ENCODE measurements around the gene ELMO1. TPM values are rescaled to one million over a fixed set of nuclear protein-coding genes. Genes with fewer than 3 reads are reported as not detected.

ELMO1 gene
- polyA plus RNA-seq, 2 of the 4 experiments (the other 2 are of a cell fraction) = 2.3 to 6.1 TPM

GRCh38 chr7:37097983-37098382 is 350.7 kb downstream of the ELMO1 start:
- CTCF ChIA-PET = interaction anchor here (1.1 kb wide), 1 partner anchor 113 kb away, joined by 3 read pairs; no protein-coding TSS in a partner anchor

GRCh38 chr7:37097276-37097675 is 351.4 kb downstream of the ELMO1 start:
- CTCF ChIA-PET = no interaction called here
- Histone ChIP-seq H3K4me3 (no peak overlapping the region), H3K4me2 (no peak overlapping the region), H3K4me1 (no peaks in the 10 kb centered on the region), H3K27ac (no peak overlapping the region), H3K9me3 (no peaks in the 10 kb centered on the region)
- POLR2A ChIA-PET = no interaction called here
- ATAC-seq (no peak), DNase-seq (ENCODE audit: low read depth in 1 of 2, low spot score in 1 of 2) (no peak), FAIRE-seq (no peak)
- no peak for TF ChIP-seq RARB (CRISPR knock-in tag; IDR thresholded peaks at IDR 0.05)
- TF ChIP-seq FOSB (CRISPR knock-in tag; IDR thresholded peaks at IDR 0.05) = no peak
- WGBS (ENCODE audit: missing lambda C conversion rate) = 59% methylated on average over 8 of the region's 8 CpGs

More at GRCh38 chr7:37097983-37098382, 350.7 kb downstream of the ELMO1 start:
- Histone ChIP-seq H3K4me1 (no peaks in the 10 kb centered on the region), H3K4me2 (no peak overlapping the region), H3K4me3 (no peak overlapping the region), H3K27ac (no peak overlapping the region), H3K9me3 (no peaks in the 10 kb centered on the region)
- POLR2A ChIA-PET = no interaction called here
- ATAC-seq (no peak), FAIRE-seq (no peak), DNase-seq (ENCODE audit: low read depth in 1 of 2, low spot score in 1 of 2) (no peak)
- 97% methylated on average over 1 of the region's 1 CpG for WGBS (ENCODE audit: missing lambda C conversion rate)
- TF ChIP-seq HEYL (CRISPR knock-in tag; IDR thresholded peaks at IDR 0.05) (no peak), HDAC2 (IDR thresholded peaks at IDR 0.05) (no peak)

GRCh38 chr7:37096341-37096740 is 352.3 kb downstream of the ELMO1 start:
- Histone ChIP-seq H3K4me2 (no peak overlapping the region), H3K4me3 (no peak overlapping the region), H3K27ac (no peak overlapping the region), H3K4me1 (no peaks in the 10 kb centered on the region), H3K9me3 (no peaks in the 10 kb centered on the region)
- no peak for TF ChIP-seq CHD4 (IDR thresholded peaks at IDR 0.05; ENCODE audit: borderline replicate concordance)
- TF ChIP-seq JUNB (IDR thresholded peaks at IDR 0.05) = no peak
- TF ChIP-seq HEYL (CRISPR knock-in tag; IDR thresholded peaks at IDR 0.05) = no peak
- no peak for TF ChIP-seq NPAS2 (CRISPR knock-in tag; IDR thresholded peaks at IDR 0.05; ENCODE audit: borderline replicate concordance)
- no peak for TF ChIP-seq HOXB13 (CRISPR knock-in tag; IDR thresholded peaks at IDR 0.05; ENCODE audit: low read depth)
- no peak for TF ChIP-seq FOSB (CRISPR knock-in tag; IDR thresholded peaks at IDR 0.05)
- TF ChIP-seq ZNF302 (CRISPR knock-in tag; IDR thresholded peaks at IDR 0.05) = no peak
- TF ChIP-seq HES2 (IDR thresholded peaks at IDR 0.05) = no peak
- TF ChIP-seq ELK1 (IDR thresholded peaks at IDR 0.05; ENCODE audit: low read depth, low read length) = no peak
- TF ChIP-seq HMGXB4 (CRISPR knock-in tag; IDR thresholded peaks at IDR 0.05; ENCODE audit: borderline replicate concordance) = no peak
- TF ChIP-seq BCL3 (IDR thresholded peaks at IDR 0.05) = no peak
- TF ChIP-seq HOXB5 (CRISPR knock-in tag; IDR thresholded peaks at IDR 0.05) = no peak
- no peak for TF ChIP-seq EP300 (IDR thresholded peaks at IDR 0.05)
- 66% methylated on average over 6 of the region's 6 CpGs for WGBS (ENCODE audit: missing lambda C conversion rate)
- no peak for DNase-seq (ENCODE audit: low read depth in 1 of 2, low spot score in 1 of 2)
- FAIRE-seq = no peak
- CTCF ChIA-PET = interaction anchor here (1.5 to 2.4 kb wide), 2 partner anchors 12 to 110 kb away, joined by 4 to 6 read pairs; no protein-coding TSS in a partner anchor
- no peak for ATAC-seq
- POLR2A ChIA-PET = no interaction called here

- Histone ChIP-seq H3K4me2 (no peak overlapping the region), H3K9me3 (no peaks in the 10 kb centered on the region), H3K4me1 (no peaks in the 10 kb centered on the region), H3K27ac (no peak overlapping the region), H3K4me3 (no peak overlapping the region)
- POLR2A ChIA-PET = no interaction called here
- ATAC-seq (no peak), FAIRE-seq (no peak), DNase-seq (ENCODE audit: low read depth in 1 of 2, low spot score in 1 of 2) (no peak)
- CTCF ChIA-PET = interaction anchor here (1.5 to 2.4 kb wide), 2 partner anchors 10 to 109 kb away, joined by 4 to 6 read pairs; no protein-coding TSS in a partner anchor
- no peak for TF ChIP-seq CBX2 (IDR thresholded peaks at IDR 0.05; ENCODE audit: borderline replicate concordance, low read depth)
- TF ChIP-seq EHMT2 (IDR thresholded peaks at IDR 0.05; ENCODE audit: low read depth) = no peak
- TF ChIP-seq MYC (IDR thresholded peaks at IDR 0.05; ENCODE audit: borderline replicate concordance, low read length) = no peak
- no peak for TF ChIP-seq HES2 (IDR thresholded peaks at IDR 0.05)
- no peak for TF ChIP-seq HOXA7 (CRISPR knock-in tag; IDR thresholded peaks at IDR 0.05)
- no peak for TF ChIP-seq E2F6 (IDR thresholded peaks at IDR 0.05; ENCODE audit: borderline replicate concordance, low read depth)
- no peak for TF ChIP-seq HOXB13 (CRISPR knock-in tag; IDR thresholded peaks at IDR 0.05; ENCODE audit: low read depth)
- TF ChIP-seq CHD4 (IDR thresholded peaks at IDR 0.05; ENCODE audit: borderline replicate concordance) = no peak
- 3% methylated on average over 1 of the region's 1 CpG for WGBS (ENCODE audit: missing lambda C conversion rate)
Observed at GRCh38 chr7:37095122-37095521, 353.5 kb downstream of the ELMO1 start.

Measured in A549 (cell line).